Ovary (tissue), 3 donors: ENCODE data around the gene RAB8A.

ENCODE experiments used
- CTCF ChIP-seq, 3 donors: fragments of 450-650 bp in 2 of 3; fragments of 200-600 bp in 1 of 3; IDR thresholded peaks; one replicate each; pipeline versions ENCODE4 v1.5.1 to v1.8.0; 2016 to 2022; ENCODE audit warnings: antibody characterized with exemption in 3 of 3, mild to moderate bottlenecking in 1 of 3
- POLR2A ChIP-seq: fragments of 450-650 bp; IDR thresholded peaks from one replicate; pipeline ENCODE4 v1.6.1; 2017; ENCODE audit warnings: antibody characterized with exemption, mild to moderate bottlenecking, moderate library complexity
- donor health status: DM: no; HTN: no; CAD: no.

GRCh38 chr19:16098416-16098768 lies 13.3 kb upstream of the RAB8A start:
- TF ChIP-seq CTCF (IDR thresholded peaks at IDR 0.05) (no peak), POLR2A (no peak)
